Liver (tissue), 9 donors: ENCODE data around the gene COL27A1. TPM values are rescaled to one million over a fixed set of nuclear protein-coding genes. Genes with fewer than 3 reads are reported as not detected.

Experiments used
- DNase-seq: peaks from one replicate; pipeline ENCODE4 v3.0.0-alpha.2; 2017; ENCODE audit warnings: low spot score
- H3K27ac ChIP-seq, 2 donors: one replicate each; pipeline ENCODE4 v1.7.0; 2013; ENCODE audit warnings: inconsistent platforms in 2 of 2, low read length in 2 of 2, control low read depth in 1 of 2, low read depth in 1 of 2, mild to moderate bottlenecking in 1 of 2
- H3K27me3 ChIP-seq, 4 donors: one replicate each; pipeline versions ENCODE4 v1.6.1 to v1.7.0; 2013; ENCODE audit warnings: low read length in 3 of 4, inconsistent platforms in 1 of 4, mild to moderate bottlenecking in 1 of 4, moderate library complexity in 1 of 4; ENCODE audit not compliant: control insufficient read depth in 4 of 4, insufficient read depth in 4 of 4
- H3K36me3 ChIP-seq, 4 donors: one replicate each; pipeline versions ENCODE4 v1.6.1 to v1.7.0; 2013; ENCODE audit warnings: low read length in 3 of 4, mild to moderate bottlenecking in 3 of 4, low read depth in 1 of 4, moderate library complexity in 1 of 4; ENCODE audit not compliant: control insufficient read depth in 4 of 4, insufficient read depth in 3 of 4
- H3K4me1 ChIP-seq, 4 donors: one replicate each; pipeline versions ENCODE4 v1.6.1 to v1.7.0; 2013; ENCODE audit warnings: low read length in 3 of 4, mild to moderate bottlenecking in 3 of 4, moderate library complexity in 1 of 4; ENCODE audit not compliant: control insufficient read depth in 4 of 4, insufficient read depth in 4 of 4
- H3K4me3 ChIP-seq, 3 donors: one replicate each; pipeline versions ENCODE4 v1.6.1 to v1.7.0; 2013; ENCODE audit warnings: low read length in 3 of 3, control low read depth in 1 of 3, low read depth in 1 of 3, mild to moderate bottlenecking in 1 of 3
- H3K9ac ChIP-seq, 2 donors: one replicate each; pipeline ENCODE4 v1.7.0; 2013; ENCODE audit warnings: low read length in 2 of 2, mild to moderate bottlenecking in 2 of 2, moderate library complexity in 2 of 2, control low read depth in 1 of 2, low read depth in 1 of 2
- H3K9me3 ChIP-seq, 4 donors: one replicate each; pipeline versions ENCODE4 v1.6.1 to v1.7.0; 2013; ENCODE audit warnings: low read length in 3 of 4; ENCODE audit not compliant: control insufficient read depth in 4 of 4
- EGR1 ChIP-seq, 2 donors: IDR thresholded peaks; 2 replicates each; pipeline ENCODE4 v1.6.1; 2016 to 2018; ENCODE audit warnings: antibody characterized with exemption in 2 of 2, low read depth in 2 of 2
- FOXA1 ChIP-seq: IDR thresholded peaks from 2 replicates; pipeline ENCODE4 v1.6.1; 2016; ENCODE audit warnings: antibody characterized with exemption
- FOXA2 ChIP-seq: IDR thresholded peaks from 2 replicates; pipeline ENCODE4 v1.6.1; 2016; ENCODE audit warnings: antibody characterized with exemption
- GABPA ChIP-seq, 2 donors: IDR thresholded peaks in 1 of 2; conservative IDR thresholded peaks in 1 of 2; 2 replicates each; pipeline ENCODE4 v1.6.1; 2016; ENCODE audit warnings: antibody characterized with exemption in 2 of 2, mild to moderate bottlenecking in 1 of 2, moderate library complexity in 1 of 2
- HNF4A ChIP-seq, 2 donors: conservative IDR thresholded peaks; 2 replicates each; pipeline ENCODE4 v1.6.1; 2016; ENCODE audit warnings: antibody characterized with exemption in 2 of 2, mild to moderate bottlenecking in 2 of 2
- HNF4G ChIP-seq: IDR thresholded peaks from 2 replicates; pipeline ENCODE4 v1.6.1; 2016; ENCODE audit warnings: antibody characterized with exemption
- JUND ChIP-seq, 2 donors: IDR thresholded peaks; 2 replicates each; pipeline ENCODE4 v1.6.1; 2016; ENCODE audit warnings: antibody characterized with exemption in 2 of 2
- NR2F2 ChIP-seq: IDR thresholded peaks from 2 replicates; pipeline ENCODE4 v1.6.1; 2016; ENCODE audit warnings: antibody characterized with exemption
- RAD21 ChIP-seq, 2 donors: IDR thresholded peaks; 2 replicates each; pipeline ENCODE4 v1.6.1; 2016; ENCODE audit warnings: antibody characterized with exemption in 2 of 2, mild to moderate bottlenecking in 2 of 2
- RXRA ChIP-seq, 2 donors: IDR thresholded peaks; 2 replicates each; pipeline ENCODE4 v1.6.1; 2017 to 2018; ENCODE audit warnings: antibody characterized with exemption in 2 of 2, mild to moderate bottlenecking in 1 of 2
- SP1 ChIP-seq: IDR thresholded peaks from 2 replicates; pipeline ENCODE4 v1.6.1; 2018; ENCODE audit warnings: antibody characterized with exemption, mild to moderate bottlenecking
- TAF1 ChIP-seq: conservative IDR thresholded peaks from 2 replicates; pipeline ENCODE4 v1.6.1; 2016; ENCODE audit warnings: antibody characterized with exemption, mild to moderate bottlenecking
- YY1 ChIP-seq: IDR thresholded peaks from 2 replicates; pipeline ENCODE4 v1.6.1; 2016; ENCODE audit warnings: antibody characterized with exemption, mild to moderate bottlenecking
- WGBS: extraction: QIAGEN DNeasy Blood & Tissue Kit; methylation state at CpG from one replicate; pipeline ENCODE4 v1.1.7; 2013; 5-methylcytosine and 5-hydroxymethylcytosine counted together
- polyA plus RNA-seq, 2 donors: library from polyadenylated mRNA; stranded (reverse) in 1 of 2; unstranded in 1 of 2; fragments of 200-250 nt in 1 of 2; fragments of >200 nt in 1 of 2; fragmentation: Nextera tagmentation in 1 of 2; extraction: Ambion mirVana in 1 of 2; gene quantifications; one replicate each; pipeline versions ENCODE4 v1.2.1 to v1.2.3, GENCODE V29; 2013 to 2015
- total RNA-seq, 2 donors: library from RNA; depleted of rRNA; stranded (reverse); fragments of >200 nt; gene quantifications; one replicate each; pipeline ENCODE4 v1.2.3, GENCODE V29; 2014
- TF ChIP-seq, protein P1 (sequence below): IDR thresholded peaks from 2 replicates; pipeline ENCODE4 v1.6.1; 2016; ENCODE audit warnings: antibody characterized with exemption
- TF ChIP-seq, protein P2 (sequence below): IDR thresholded peaks from 2 replicates; pipeline ENCODE4 v1.6.1; 2016; ENCODE audit warnings: antibody characterized with exemption
- TF ChIP-seq, protein P3 (sequence below): IDR thresholded peaks from 2 replicates; pipeline ENCODE4 v1.6.1; 2016; ENCODE audit warnings: antibody characterized with exemption, mild to moderate bottlenecking
- TF ChIP-seq, protein P4 (sequence below): IDR thresholded peaks from 2 replicates; pipeline ENCODE4 v1.6.1; 2016; ENCODE audit warnings: antibody characterized with exemption
- TF ChIP-seq, protein P5 (sequence below): fragments of 150-350 bp; IDR thresholded peaks from 2 replicates; pipeline ENCODE4 v1.5.1; 2017; ENCODE audit warnings: improper control_type of control experiment, low read depth, low read length; ENCODE audit not compliant: missing input control
- donor health status: healthy.
- donor health status: healthy.
- donor health status: healthy.
- donor health status: healthy.
- donor health status: healthy.

The COL27A1 gene
- total and polyA plus RNA-seq, 4 donors, result 7.0 to 20.4 (median 12.0) TPM

DNA sequence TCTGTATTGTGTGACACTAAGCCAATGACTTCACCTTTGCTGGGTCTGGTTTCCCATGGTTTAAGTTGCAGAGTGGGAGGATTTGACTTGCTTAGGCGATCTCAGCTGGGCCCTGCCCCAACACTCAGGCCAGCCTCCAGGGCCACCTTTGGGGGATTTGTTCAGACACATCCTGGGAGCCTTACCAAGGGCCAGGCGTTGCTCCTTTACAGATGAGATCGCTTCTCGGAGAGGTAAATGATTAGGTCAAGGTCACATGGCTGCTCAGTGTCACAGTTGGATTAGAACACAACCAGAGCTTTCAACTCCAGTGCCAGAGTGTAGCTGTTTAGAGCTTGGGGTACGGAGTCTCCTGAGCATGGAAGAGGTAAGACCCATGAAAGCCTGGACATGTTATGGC lies 57.5 kb downstream of the COL27A1 start:
- Histone ChIP-seq H3K36me3 (peaks cover 1 to 38% (median 10%) of the 10 kb centered on the region in 4 donors), H3K27ac (no peak overlapping the region), H3K4me1 (no peaks in the 10 kb centered on the region), H3K27me3 (no peaks in the 10 kb centered on the region), H3K4me3 (no peak overlapping the region), H3K9ac (no peak overlapping the region), H3K9me3 (no peaks in the 10 kb centered on the region)
- no peak for TF ChIP-seq FOXA2
- TF ChIP-seq HNF4G, result no peak
- no peak for TF ChIP-seq HNF4A (conservative IDR thresholded peaks at IDR 0.05)
- no peak for TF ChIP-seq RXRA (IDR thresholded peaks at IDR 0.05)
- TF ChIP-seq SP1, result no peak
- TF ChIP-seq TAF1, result no peak
- TF ChIP-seq NR2F2, result no peak
- TF ChIP-seq, protein P1, sequence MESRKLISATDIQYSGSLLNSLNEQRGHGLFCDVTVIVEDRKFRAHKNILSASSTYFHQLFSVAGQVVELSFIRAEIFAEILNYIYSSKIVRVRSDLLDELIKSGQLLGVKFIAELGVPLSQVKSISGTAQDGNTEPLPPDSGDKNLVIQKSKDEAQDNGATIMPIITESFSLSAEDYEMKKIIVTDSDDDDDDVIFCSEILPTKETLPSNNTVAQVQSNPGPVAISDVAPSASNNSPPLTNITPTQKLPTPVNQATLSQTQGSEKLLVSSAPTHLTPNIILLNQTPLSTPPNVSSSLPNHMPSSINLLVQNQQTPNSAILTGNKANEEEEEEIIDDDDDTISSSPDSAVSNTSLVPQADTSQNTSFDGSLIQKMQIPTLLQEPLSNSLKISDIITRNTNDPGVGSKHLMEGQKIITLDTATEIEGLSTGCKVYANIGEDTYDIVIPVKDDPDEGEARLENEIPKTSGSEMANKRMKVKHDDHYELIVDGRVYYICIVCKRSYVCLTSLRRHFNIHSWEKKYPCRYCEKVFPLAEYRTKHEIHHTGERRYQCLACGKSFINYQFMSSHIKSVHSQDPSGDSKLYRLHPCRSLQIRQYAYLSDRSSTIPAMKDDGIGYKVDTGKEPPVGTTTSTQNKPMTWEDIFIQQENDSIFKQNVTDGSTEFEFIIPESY, result no peak
- TF ChIP-seq YY1, result no peak
- TF ChIP-seq GABPA (IDR thresholded peaks at IDR 0.05 in 1 of 2, conservative IDR thresholded peaks at IDR 0.05 in 1 of 2), result no peak
- no peak for TF ChIP-seq FOXA1
- TF ChIP-seq, protein P2, sequence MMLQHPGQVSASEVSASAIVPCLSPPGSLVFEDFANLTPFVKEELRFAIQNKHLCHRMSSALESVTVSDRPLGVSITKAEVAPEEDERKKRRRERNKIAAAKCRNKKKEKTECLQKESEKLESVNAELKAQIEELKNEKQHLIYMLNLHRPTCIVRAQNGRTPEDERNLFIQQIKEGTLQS, result no peak
- no peak for TF ChIP-seq RAD21 (IDR thresholded peaks at IDR 0.05)
- TF ChIP-seq, protein P3, sequence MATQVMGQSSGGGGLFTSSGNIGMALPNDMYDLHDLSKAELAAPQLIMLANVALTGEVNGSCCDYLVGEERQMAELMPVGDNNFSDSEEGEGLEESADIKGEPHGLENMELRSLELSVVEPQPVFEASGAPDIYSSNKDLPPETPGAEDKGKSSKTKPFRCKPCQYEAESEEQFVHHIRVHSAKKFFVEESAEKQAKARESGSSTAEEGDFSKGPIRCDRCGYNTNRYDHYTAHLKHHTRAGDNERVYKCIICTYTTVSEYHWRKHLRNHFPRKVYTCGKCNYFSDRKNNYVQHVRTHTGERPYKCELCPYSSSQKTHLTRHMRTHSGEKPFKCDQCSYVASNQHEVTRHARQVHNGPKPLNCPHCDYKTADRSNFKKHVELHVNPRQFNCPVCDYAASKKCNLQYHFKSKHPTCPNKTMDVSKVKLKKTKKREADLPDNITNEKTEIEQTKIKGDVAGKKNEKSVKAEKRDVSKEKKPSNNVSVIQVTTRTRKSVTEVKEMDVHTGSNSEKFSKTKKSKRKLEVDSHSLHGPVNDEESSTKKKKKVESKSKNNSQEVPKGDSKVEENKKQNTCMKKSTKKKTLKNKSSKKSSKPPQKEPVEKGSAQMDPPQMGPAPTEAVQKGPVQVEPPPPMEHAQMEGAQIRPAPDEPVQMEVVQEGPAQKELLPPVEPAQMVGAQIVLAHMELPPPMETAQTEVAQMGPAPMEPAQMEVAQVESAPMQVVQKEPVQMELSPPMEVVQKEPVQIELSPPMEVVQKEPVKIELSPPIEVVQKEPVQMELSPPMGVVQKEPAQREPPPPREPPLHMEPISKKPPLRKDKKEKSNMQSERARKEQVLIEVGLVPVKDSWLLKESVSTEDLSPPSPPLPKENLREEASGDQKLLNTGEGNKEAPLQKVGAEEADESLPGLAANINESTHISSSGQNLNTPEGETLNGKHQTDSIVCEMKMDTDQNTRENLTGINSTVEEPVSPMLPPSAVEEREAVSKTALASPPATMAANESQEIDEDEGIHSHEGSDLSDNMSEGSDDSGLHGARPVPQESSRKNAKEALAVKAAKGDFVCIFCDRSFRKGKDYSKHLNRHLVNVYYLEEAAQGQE, result no peak
- TF ChIP-seq, protein P4, sequence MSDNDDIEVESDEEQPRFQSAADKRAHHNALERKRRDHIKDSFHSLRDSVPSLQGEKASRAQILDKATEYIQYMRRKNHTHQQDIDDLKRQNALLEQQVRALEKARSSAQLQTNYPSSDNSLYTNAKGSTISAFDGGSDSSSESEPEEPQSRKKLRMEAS, result no peak
- TF ChIP-seq JUND (IDR thresholded peaks at IDR 0.05), result no peak
- no peak for TF ChIP-seq EGR1 (IDR thresholded peaks at IDR 0.05; ENCODE audit: low read depth in 2 of 2)
- TF ChIP-seq, protein P5, sequence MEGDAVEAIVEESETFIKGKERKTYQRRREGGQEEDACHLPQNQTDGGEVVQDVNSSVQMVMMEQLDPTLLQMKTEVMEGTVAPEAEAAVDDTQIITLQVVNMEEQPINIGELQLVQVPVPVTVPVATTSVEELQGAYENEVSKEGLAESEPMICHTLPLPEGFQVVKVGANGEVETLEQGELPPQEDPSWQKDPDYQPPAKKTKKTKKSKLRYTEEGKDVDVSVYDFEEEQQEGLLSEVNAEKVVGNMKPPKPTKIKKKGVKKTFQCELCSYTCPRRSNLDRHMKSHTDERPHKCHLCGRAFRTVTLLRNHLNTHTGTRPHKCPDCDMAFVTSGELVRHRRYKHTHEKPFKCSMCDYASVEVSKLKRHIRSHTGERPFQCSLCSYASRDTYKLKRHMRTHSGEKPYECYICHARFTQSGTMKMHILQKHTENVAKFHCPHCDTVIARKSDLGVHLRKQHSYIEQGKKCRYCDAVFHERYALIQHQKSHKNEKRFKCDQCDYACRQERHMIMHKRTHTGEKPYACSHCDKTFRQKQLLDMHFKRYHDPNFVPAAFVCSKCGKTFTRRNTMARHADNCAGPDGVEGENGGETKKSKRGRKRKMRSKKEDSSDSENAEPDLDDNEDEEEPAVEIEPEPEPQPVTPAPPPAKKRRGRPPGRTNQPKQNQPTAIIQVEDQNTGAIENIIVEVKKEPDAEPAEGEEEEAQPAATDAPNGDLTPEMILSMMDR, result no peak
- 94% methylated on average over 5 of the region's 5 CpGs for WGBS
- DNase-seq, result no peak

DNA sequence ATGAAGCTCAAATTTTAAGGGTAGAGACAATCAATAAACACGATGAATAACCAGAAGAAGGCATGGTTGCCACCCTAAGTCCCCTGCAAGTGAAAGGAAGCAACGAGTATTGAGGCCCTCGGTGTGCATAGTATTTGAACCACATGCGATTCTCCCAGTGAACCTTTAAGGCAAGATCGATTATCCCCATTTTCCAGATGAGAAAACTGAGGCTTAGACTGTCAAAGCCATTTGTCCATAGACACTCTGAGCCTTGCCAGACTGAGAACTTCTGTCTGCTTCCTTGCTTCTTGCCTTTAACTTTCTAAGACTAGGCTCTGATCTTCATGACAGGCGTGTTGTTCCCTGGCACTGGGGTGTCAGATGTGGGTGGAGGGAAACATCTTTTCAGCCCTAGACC lies 58.2 kb downstream of the COL27A1 start:
- Histone ChIP-seq H3K9ac (no peak overlapping the region), H3K4me1 (no peaks in the 10 kb centered on the region), H3K9me3 (no peaks in the 10 kb centered on the region), H3K27ac (no peak overlapping the region), H3K4me3 (no peak overlapping the region), H3K27me3 (no peaks in the 10 kb centered on the region), H3K36me3 (peaks cover 1 to 38% (median 11%) of the 10 kb centered on the region in 4 donors)
- TF ChIP-seq, protein P1, result no peak
- no peak for TF ChIP-seq FOXA1
- TF ChIP-seq RAD21 (IDR thresholded peaks at IDR 0.05), result no peak
- TF ChIP-seq, protein P4, result no peak
- TF ChIP-seq, protein P5, result no peak
- TF ChIP-seq JUND (IDR thresholded peaks at IDR 0.05), result no peak
- TF ChIP-seq YY1, result no peak
- TF ChIP-seq FOXA2, result no peak
- TF ChIP-seq, protein P2, result no peak
- no peak for TF ChIP-seq GABPA (IDR thresholded peaks at IDR 0.05 in 1 of 2, conservative IDR thresholded peaks at IDR 0.05 in 1 of 2)
- TF ChIP-seq SP1, result no peak
- 94% methylated on average over 6 of the region's 6 CpGs for WGBS
- no peak for DNase-seq
